Cardiac ventricle fibroblast (primary cell): ENCODE measurements around the gene CEP350. TPM values are rescaled to one million over a fixed set of nuclear protein-coding genes. Genes with fewer than 3 reads are reported as not detected.

ENCODE experiments used
- total RNA-seq: library from RNA; depleted of rRNA; stranded (reverse); fragments of >200 nt; gene quantifications from 2 replicates; pipeline ENCODE4 v1.2.3, GENCODE V29; 2015

The CEP350 gene
- 20.5 and 34.5 TPM in 2 replicates for total RNA-seq

GRCh38 chr1:179954493-179955286 lies at the start of gene CEP350:
TSS of gene CEP350 (plus strand) at chr1:179954810. CDS start at chr1:179986182, 31,372 bp downstream.

DNA sequence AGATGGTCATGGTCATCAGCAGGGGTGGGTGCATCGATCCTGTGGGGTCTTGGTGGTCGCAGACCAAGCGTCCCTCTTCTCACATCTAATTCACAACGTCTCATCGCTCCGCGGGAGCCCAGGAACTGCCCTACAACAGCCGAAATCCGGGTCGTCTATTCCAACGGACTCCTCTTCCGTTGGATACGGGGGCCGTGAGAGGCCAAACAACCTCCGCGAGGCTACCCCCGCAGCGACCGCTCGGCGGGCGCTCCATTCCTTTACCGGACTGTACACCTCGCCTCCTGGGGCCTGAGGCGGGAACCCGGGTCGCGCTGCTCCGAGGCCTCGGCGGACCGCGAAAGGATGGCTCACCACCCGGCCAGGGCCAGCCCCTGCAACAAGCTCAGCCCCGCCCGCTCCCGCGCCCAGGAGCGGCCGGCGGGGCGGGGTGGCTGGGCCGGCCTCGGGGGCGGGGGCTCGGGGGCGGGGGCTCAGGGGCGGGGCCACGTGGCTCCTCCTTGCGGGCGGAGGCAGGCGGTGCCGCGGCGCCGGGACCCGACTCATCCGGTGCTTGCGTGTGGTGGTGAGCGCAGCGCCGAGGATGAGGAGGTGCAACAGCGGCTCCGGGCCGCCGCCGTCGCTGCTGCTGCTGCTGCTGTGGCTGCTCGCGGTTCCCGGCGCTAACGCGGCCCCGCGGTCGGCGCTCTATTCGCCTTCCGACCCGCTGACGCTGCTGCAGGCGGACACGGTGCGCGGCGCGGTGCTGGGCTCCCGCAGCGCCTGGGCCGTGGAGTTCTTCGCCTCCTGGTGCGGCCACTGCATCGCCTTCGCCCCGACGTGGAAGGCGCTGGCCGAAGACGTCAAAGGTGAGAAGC lies 199.9 kb downstream of the CEP350 start, which contains the start of gene QSOX1:
Gene QSOX1 (plus strand): TSS at position 545 of the 857 bp plus-strand sequence. CDS start 39 bp downstream, at position 584.

Other genes starting within 250 kb of the CEP350 start
- gene FAM163A, start 211.5 kb upstream of the CEP350 start, total RNA-seq = not detected in 2 replicates
- 59.9 and 85.5 TPM in 2 replicates for gene TOR1AIP2, start 77.0 kb upstream of the CEP350 start, total RNA-seq
- gene TOR1AIP1, start 72.5 kb upstream of the CEP350 start, total RNA-seq = 60.3 and 66.8 TPM in 2 replicates
- 282 and 307 TPM in 2 replicates for gene QSOX1, start 200.1 kb downstream of the CEP350 start, total RNA-seq